ENCODE measurements around the gene DNM1L.

Gene DNM1L

DNA sequence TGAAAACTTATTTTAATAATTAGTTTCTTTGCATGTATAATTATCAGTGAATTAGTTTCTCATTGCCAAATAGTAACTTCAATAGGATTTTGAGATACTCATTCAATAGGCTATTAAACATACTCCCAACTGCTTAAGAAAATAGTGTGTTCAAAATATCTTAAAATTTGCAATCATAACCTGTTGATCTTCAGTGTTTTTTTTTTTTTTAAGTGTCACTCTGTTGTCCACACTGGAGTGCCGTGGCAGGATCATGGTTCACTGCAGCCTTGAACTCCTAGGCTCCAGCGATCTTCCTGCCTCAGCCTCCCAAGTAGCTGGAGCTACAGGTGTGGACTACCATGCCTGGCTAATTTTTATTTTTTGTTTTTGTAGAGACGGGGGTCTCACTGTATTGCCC lies 78.1 kb downstream of the DNM1L start:
- no peaks in the 10 kb centered on the region for H3K9me3 Mint-ChIP-seq (ENCODE audit: low read depth)
- no peak overlapping the region for H3K4me3 Mint-ChIP-seq
- H3K4me1 Mint-ChIP-seq (ENCODE audit: low read depth) = peaks cover 22% of the 10 kb centered on the region
- H3K27me3 Mint-ChIP-seq = no peaks in the 10 kb centered on the region
- H3K27ac Mint-ChIP-seq = no peak overlapping the region
- peaks cover 2% of the 10 kb centered on the region for H3K36me3 Mint-ChIP-seq

- H3K9me3 Mint-ChIP-seq (ENCODE audit: low read depth) = no peaks in the 10 kb centered on the region
- no peak overlapping the region for H3K4me3 Mint-ChIP-seq
- no peak overlapping the region for H3K27ac Mint-ChIP-seq
- peaks cover 1% of the 10 kb centered on the region for H3K27me3 Mint-ChIP-seq
- no peaks in the 10 kb centered on the region for H3K4me1 Mint-ChIP-seq (ENCODE audit: low read depth)
- no peaks in the 10 kb centered on the region for H3K36me3 Mint-ChIP-seq
Measured at GRCh38 chr12:32761716-32762115, 82.6 kb downstream of the DNM1L start.

DNA sequence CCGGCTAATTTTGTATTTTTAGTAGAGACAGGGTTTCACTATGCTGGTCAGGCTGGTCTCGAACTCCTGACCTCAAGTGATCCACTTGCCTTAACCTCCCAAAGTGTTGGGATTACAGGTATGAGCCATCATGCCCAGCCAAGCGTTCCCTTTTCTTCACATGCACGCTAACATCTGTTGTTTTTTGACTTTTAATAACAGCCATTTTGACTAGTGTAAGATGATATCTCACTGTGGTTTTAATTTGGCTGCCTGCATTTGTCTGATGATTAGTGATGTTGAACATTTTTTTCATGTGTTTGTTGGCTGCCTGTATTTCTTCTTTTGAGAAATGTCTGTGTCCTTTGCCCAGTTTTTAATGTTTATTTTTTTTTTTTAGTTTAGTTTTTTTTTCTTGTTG lies 86.8 kb downstream of the DNM1L start:
- no peaks in the 10 kb centered on the region for H3K36me3 Mint-ChIP-seq
- H3K27me3 Mint-ChIP-seq = peaks cover 17% of the 10 kb centered on the region
- H3K9me3 Mint-ChIP-seq (ENCODE audit: low read depth) = no peaks in the 10 kb centered on the region
- H3K4me1 Mint-ChIP-seq (ENCODE audit: low read depth) = no peaks in the 10 kb centered on the region
- no peak overlapping the region for H3K27ac Mint-ChIP-seq
- H3K4me3 Mint-ChIP-seq = no peak overlapping the region

GRCh38 chr12:32768518-32768917 lies 89.4 kb downstream of the DNM1L start:
- Mint-ChIP-seq H3K27me3 (peaks cover 19% of the 10 kb centered on the region), H3K4me3 (no peak overlapping the region), H3K36me3 (no peaks in the 10 kb centered on the region), H3K27ac (no peak overlapping the region), H3K4me1 (ENCODE audit: low read depth) (no peaks in the 10 kb centered on the region), H3K9me3 (ENCODE audit: low read depth) (no peaks in the 10 kb centered on the region)

DNA sequence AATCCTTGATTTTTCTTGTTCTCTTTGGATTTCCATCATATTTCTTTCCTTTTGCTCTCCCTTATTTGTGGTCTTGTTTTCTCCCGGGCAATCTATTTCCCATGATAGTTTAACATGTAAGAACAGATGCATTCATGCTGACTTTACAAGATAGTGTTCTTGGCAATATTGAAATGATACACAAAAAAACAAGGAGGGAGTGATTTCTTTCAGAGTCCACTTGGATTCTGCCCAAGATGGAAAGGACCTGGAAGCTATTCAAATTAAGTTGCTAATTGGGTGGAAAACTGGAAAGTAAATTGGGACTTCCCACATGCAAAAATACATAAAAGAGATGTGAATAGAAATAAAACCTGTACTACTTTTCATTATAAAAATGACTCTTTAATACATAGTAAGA lies 91.0 kb downstream of the DNM1L start:
- H3K4me1 Mint-ChIP-seq (ENCODE audit: low read depth) = no peaks in the 10 kb centered on the region
- no peaks in the 10 kb centered on the region for H3K9me3 Mint-ChIP-seq (ENCODE audit: low read depth)
- H3K27me3 Mint-ChIP-seq = peaks cover 23% of the 10 kb centered on the region
- no peak overlapping the region for H3K27ac Mint-ChIP-seq
- H3K36me3 Mint-ChIP-seq = no peaks in the 10 kb centered on the region
- no peak overlapping the region for H3K4me3 Mint-ChIP-seq

DNA sequence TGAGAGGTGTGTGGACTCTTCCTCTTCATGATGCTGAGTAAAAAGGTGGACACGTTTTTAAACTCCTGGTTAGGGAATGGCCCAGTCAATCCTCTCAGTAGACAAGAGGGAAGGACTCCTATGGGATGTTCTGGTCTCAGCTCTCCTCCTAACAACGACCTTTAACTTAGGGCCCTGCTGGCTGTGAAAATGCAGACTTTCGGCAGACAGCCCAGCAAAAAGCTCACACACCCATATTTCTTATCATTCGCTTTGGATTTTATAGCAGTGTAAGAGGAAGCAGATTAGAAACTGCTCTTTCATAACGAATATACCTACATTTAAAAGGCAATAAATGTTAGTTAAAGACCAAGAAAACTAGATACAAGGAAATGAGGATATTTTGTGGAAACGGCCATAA lies 94.6 kb downstream of the DNM1L start:
- Mint-ChIP-seq H3K4me1 (ENCODE audit: low read depth) (no peaks in the 10 kb centered on the region), H3K4me3 (no peak overlapping the region), H3K27me3 (peaks cover 21% of the 10 kb centered on the region), H3K9me3 (ENCODE audit: low read depth) (no peaks in the 10 kb centered on the region), H3K27ac (no peak overlapping the region), H3K36me3 (no peaks in the 10 kb centered on the region)

GRCh38 chr12:32776258-32776657 lies 97.2 kb downstream of the DNM1L start:
- no peak overlapping the region for H3K27ac Mint-ChIP-seq
- H3K36me3 Mint-ChIP-seq = no peaks in the 10 kb centered on the region
- no peaks in the 10 kb centered on the region for H3K4me1 Mint-ChIP-seq (ENCODE audit: low read depth)
- peaks cover 13% of the 10 kb centered on the region for H3K27me3 Mint-ChIP-seq
- no peak overlapping the region for H3K4me3 Mint-ChIP-seq
- no peaks in the 10 kb centered on the region for H3K9me3 Mint-ChIP-seq (ENCODE audit: low read depth)

DNA sequence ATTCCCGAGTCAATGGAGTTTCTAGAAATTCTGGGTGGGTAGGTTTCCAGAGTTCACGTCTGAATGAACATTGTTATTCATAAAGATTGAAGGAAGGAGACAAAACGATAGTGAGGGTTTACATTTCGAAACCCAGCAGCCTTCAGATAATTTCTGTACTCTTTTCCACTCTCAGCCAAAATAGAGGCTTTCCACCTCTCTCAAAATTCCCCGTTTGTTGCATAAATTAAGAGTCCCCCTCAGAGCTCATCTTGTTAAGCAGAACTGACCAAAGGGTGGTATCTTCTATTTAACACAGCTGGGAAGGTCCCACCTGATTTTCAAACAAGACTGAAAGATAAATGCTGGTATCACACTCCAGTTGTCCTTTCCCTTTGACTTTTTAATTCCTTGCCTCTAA lies 98.1 kb downstream of the DNM1L start:
- no peak overlapping the region for H3K4me3 Mint-ChIP-seq
- no peaks in the 10 kb centered on the region for H3K36me3 Mint-ChIP-seq
- H3K27me3 Mint-ChIP-seq = peaks cover 10% of the 10 kb centered on the region
- H3K9me3 Mint-ChIP-seq (ENCODE audit: low read depth) = no peaks in the 10 kb centered on the region
- H3K4me1 Mint-ChIP-seq (ENCODE audit: low read depth) = no peaks in the 10 kb centered on the region
- no peak overlapping the region for H3K27ac Mint-ChIP-seq

GRCh38 chr12:32777691-32778175 lies 98.6 kb downstream of the DNM1L start:
- no peaks in the 10 kb centered on the region for H3K9me3 Mint-ChIP-seq (ENCODE audit: low read depth)
- no peak overlapping the region for H3K27ac Mint-ChIP-seq
- peaks cover 10% of the 10 kb centered on the region for H3K27me3 Mint-ChIP-seq
- H3K36me3 Mint-ChIP-seq = no peaks in the 10 kb centered on the region
- H3K4me1 Mint-ChIP-seq (ENCODE audit: low read depth) = no peaks in the 10 kb centered on the region
- H3K4me3 Mint-ChIP-seq = no peak overlapping the region

DNA sequence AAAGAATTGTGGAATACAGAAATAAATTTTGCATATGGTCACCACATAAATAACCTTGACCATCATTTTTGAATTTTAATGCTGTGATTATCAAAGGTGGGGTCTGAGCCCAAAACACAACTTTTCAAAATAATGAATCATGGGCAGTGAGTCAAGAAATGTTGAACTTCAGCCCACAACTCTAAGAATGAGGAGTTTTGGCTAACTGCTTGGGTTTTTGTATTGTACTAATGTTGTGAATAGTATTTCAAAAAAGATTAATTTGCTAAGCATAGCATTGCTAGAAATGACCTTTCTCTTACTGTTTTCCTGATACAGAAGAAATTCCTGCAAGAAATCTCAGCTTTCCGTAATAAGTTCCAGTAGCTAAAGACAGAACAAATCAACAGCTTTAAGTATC lies 101.0 kb downstream of the DNM1L start:
- Mint-ChIP-seq H3K4me3 (no peak overlapping the region), H3K4me1 (ENCODE audit: low read depth) (no peaks in the 10 kb centered on the region), H3K9me3 (ENCODE audit: low read depth) (no peaks in the 10 kb centered on the region), H3K36me3 (no peaks in the 10 kb centered on the region), H3K27ac (no peak overlapping the region), H3K27me3 (peaks cover 7% of the 10 kb centered on the region)

DNA sequence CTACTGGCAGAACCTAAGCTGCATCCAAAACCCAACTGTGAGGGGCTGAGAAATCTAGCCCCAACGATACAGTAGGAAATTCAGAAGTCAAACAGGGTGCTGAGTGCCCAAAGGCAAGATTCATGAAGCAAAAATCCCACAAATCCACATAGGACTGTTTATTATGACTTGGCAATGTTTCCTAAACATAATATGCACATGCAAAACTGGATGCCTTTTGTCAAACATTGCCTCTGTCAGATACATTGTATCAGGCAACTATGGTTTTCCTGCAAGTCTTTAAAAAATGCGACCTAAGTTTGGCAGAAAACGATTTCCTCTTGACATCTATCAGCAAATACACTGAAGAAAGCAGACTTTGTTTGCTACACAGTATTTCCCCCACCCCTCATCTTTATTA lies 103.9 kb downstream of the DNM1L start:
- no peaks in the 10 kb centered on the region for H3K9me3 Mint-ChIP-seq (ENCODE audit: low read depth)
- no peaks in the 10 kb centered on the region for H3K4me1 Mint-ChIP-seq (ENCODE audit: low read depth)
- peaks cover 2% of the 10 kb centered on the region for H3K27me3 Mint-ChIP-seq
- no peak overlapping the region for H3K27ac Mint-ChIP-seq
- no peak overlapping the region for H3K4me3 Mint-ChIP-seq
- H3K36me3 Mint-ChIP-seq = no peaks in the 10 kb centered on the region

- Mint-ChIP-seq H3K36me3 (no peaks in the 10 kb centered on the region), H3K4me1 (ENCODE audit: low read depth) (no peaks in the 10 kb centered on the region), H3K4me3 (no peak overlapping the region), H3K27me3 (no peaks in the 10 kb centered on the region), H3K9me3 (ENCODE audit: low read depth) (no peaks in the 10 kb centered on the region), H3K27ac (no peak overlapping the region)
Measured at GRCh38 chr12:32785557-32785956, 106.5 kb downstream of the DNM1L start.

- H3K27ac Mint-ChIP-seq = no peak overlapping the region
- H3K9me3 Mint-ChIP-seq (ENCODE audit: low read depth) = no peaks in the 10 kb centered on the region
- no peaks in the 10 kb centered on the region for H3K4me1 Mint-ChIP-seq (ENCODE audit: low read depth)
- no peaks in the 10 kb centered on the region for H3K36me3 Mint-ChIP-seq
- H3K27me3 Mint-ChIP-seq = no peaks in the 10 kb centered on the region
- no peak overlapping the region for H3K4me3 Mint-ChIP-seq
Measured at GRCh38 chr12:32788405-32788804, 109.3 kb downstream of the DNM1L start.

DNA sequence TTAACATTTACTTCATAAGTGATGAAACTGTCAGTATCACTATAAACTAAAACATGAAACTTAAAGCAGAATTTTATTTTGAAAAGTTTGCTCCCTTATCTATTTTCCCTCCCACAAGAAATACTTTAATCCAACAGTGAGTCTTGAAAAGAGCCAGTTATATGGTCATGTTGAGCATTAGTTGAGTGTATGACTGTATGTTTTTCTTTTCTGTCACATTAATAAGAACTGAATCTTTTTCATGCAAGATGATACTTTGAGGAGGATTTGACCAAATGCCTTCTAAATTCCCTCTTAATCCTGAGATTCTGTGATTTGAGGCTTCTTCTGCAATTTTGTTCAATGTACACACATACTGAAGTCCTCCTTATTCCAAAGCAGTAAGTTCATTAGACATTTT lies 110.3 kb downstream of the DNM1L start:
- Mint-ChIP-seq H3K36me3 (no peaks in the 10 kb centered on the region), H3K4me1 (ENCODE audit: low read depth) (no peaks in the 10 kb centered on the region), H3K9me3 (ENCODE audit: low read depth) (no peaks in the 10 kb centered on the region), H3K4me3 (no peak overlapping the region), H3K27ac (no peak overlapping the region), H3K27me3 (peaks cover 4% of the 10 kb centered on the region)

GRCh38 chr12:32789916-32790315 lies 110.8 kb downstream of the DNM1L start:
- Mint-ChIP-seq H3K4me3 (no peak overlapping the region), H3K27me3 (peaks cover 4% of the 10 kb centered on the region), H3K9me3 (ENCODE audit: low read depth) (no peaks in the 10 kb centered on the region), H3K27ac (no peak overlapping the region), H3K4me1 (ENCODE audit: low read depth) (no peaks in the 10 kb centered on the region), H3K36me3 (no peaks in the 10 kb centered on the region)

DNA sequence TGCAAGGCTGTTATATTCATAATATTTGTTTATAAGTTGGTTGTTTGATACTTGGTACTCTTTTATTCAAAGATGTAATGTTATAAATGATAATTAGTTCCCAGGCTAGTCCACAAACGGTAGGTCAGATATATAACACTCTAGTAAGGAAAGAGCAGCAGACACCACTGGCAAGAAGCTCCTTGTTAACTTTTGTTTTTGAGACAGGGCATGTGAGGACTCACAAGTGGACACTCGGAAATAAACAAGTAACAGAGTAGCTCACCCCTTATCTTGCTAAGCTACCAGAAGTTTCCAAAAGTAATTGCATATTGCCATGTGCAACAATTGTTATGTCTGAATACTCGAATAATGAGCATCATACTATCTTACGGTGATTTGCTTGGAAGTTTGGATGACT lies 115.2 kb downstream of the DNM1L start:
- Mint-ChIP-seq H3K27me3 (peaks cover 8% of the 10 kb centered on the region), H3K9me3 (ENCODE audit: low read depth) (no peaks in the 10 kb centered on the region), H3K4me3 (no peak overlapping the region), H3K4me1 (ENCODE audit: low read depth) (no peaks in the 10 kb centered on the region), H3K36me3 (no peaks in the 10 kb centered on the region), H3K27ac (no peak overlapping the region)
